ENCODE data around the gene ANKRD6.

The ANKRD6 gene

DNA sequence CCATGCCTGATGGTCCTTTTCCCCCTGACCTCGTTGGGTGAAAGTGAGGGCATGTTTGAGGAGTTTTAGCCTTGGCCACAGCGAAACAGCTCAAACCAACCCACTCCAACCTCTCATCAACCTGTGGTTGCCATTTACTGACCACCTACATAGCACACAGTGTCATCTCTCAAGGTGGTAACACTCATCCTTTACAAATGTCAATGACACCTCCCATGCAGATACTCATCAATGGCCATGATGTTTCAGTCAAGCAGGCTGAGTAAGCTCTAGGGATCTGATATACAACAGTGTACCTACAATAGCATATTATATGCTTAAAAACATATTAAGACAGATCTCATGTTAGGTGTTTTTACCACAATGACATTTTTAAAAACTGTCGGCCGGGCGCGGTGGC, 30.2 kb upstream of the ANKRD6 start:
- Histone ChIP-seq H3K4me1 (ENCODE audit: control insufficient read depth, insufficient read depth, low read length) (no peaks in the 10 kb centered on the region), H3K9ac (ENCODE audit: low read length) (no peak overlapping the region), H3K27me3 (ENCODE audit: control insufficient read depth, insufficient read depth, low read length) (no peaks in the 10 kb centered on the region), H3K36me3 (ENCODE audit: control insufficient read depth, insufficient read depth, low read length) (no peaks in the 10 kb centered on the region), H3K4me3 (ENCODE audit: low read length) (no peak overlapping the region), H3K27ac (ENCODE audit: low read depth, low read length) (no peak overlapping the region)

DNA sequence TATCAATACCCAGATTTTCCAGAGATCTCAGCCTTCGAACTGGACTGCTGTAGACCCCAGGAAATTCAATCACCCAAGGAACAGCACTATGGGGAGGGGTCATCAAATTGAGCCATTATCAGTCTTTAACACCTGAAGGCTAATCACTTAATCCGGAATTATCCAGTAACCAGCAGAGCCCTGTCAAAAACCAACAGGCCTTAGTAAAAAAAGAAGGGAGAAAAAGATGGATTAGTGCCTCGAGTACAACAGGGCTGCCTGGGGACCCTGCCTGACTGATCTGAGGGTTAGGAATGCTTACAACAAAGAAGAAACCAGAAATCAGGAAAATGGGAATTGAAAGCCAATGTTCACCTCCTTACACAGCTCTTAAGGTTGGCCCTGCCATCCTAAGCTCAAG, 28.4 kb upstream of the ANKRD6 start:
- Histone ChIP-seq H3K4me3 (ENCODE audit: low read length) (no peak overlapping the region), H3K27ac (ENCODE audit: low read depth, low read length) (no peak overlapping the region), H3K36me3 (ENCODE audit: control insufficient read depth, insufficient read depth, low read length) (no peaks in the 10 kb centered on the region), H3K27me3 (ENCODE audit: control insufficient read depth, insufficient read depth, low read length) (no peaks in the 10 kb centered on the region), H3K9ac (ENCODE audit: low read length) (no peak overlapping the region), H3K4me1 (ENCODE audit: control insufficient read depth, insufficient read depth, low read length) (no peaks in the 10 kb centered on the region)

DNA sequence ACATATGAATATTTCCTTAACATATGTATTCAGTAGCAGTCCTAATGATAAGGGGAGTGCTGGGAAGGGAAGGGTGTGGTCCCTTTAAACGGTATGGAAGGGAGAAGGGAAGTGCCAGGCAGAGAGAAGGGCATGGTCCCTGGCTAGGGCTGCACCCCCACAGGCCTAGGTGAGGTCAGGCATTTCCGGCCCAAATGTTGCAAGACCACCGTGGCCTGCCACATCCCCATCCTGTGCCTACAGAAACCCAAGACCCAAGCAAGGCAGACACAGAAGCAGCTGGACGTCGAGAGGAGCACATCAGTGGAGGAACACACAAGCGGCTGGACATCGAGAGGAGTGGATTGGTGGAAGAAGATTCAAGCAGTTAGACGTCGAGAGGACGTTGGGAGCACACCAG, 26.8 kb upstream of the ANKRD6 start:
- no peak overlapping the region for H3K9ac ChIP-seq (ENCODE audit: low read length)
- H3K4me3 ChIP-seq (ENCODE audit: low read length): no peak overlapping the region
- H3K27ac ChIP-seq (ENCODE audit: low read depth, low read length): no peak overlapping the region
- no peaks in the 10 kb centered on the region for H3K4me1 ChIP-seq (ENCODE audit: control insufficient read depth, insufficient read depth, low read length)
- no peaks in the 10 kb centered on the region for H3K36me3 ChIP-seq (ENCODE audit: control insufficient read depth, insufficient read depth, low read length)
- no peaks in the 10 kb centered on the region for H3K27me3 ChIP-seq (ENCODE audit: control insufficient read depth, insufficient read depth, low read length)

DNA sequence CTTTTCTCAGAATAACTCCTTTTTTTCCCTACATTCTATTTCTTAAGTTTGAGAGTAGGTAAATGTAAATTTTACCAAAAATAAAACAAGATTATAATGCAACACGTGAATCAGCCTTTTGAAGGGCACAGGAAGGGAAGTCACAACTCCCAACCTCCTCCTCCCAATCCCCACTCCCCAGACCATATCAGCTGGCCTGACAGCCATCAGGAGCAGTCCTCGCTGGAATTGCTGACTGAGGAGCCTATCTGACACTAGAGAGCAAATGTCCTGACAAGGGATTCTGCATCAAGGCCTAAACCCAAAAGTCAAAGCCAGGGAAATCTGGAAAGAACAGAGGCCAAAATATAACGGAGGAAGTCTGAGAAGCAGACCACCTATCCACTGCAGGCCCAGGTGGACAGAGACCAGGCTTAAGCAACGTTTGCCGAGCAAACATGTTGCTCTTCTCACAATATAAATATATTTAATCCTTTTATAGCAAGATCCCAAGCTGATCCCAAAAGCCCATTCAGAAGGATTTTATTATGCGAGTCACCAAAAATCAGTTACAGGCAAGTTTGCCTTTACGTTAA, 23.4 kb upstream of the ANKRD6 start:
- no peak overlapping the region for H3K9ac ChIP-seq (ENCODE audit: low read length)
- H3K4me3 ChIP-seq (ENCODE audit: low read length): no peak overlapping the region
- no peaks in the 10 kb centered on the region for H3K4me1 ChIP-seq (ENCODE audit: control insufficient read depth, insufficient read depth, low read length)
- H3K27me3 ChIP-seq (ENCODE audit: control insufficient read depth, insufficient read depth, low read length): no peaks in the 10 kb centered on the region
- no peaks in the 10 kb centered on the region for H3K36me3 ChIP-seq (ENCODE audit: control insufficient read depth, insufficient read depth, low read length)
- no peak overlapping the region for H3K27ac ChIP-seq (ENCODE audit: low read depth, low read length)

DNA sequence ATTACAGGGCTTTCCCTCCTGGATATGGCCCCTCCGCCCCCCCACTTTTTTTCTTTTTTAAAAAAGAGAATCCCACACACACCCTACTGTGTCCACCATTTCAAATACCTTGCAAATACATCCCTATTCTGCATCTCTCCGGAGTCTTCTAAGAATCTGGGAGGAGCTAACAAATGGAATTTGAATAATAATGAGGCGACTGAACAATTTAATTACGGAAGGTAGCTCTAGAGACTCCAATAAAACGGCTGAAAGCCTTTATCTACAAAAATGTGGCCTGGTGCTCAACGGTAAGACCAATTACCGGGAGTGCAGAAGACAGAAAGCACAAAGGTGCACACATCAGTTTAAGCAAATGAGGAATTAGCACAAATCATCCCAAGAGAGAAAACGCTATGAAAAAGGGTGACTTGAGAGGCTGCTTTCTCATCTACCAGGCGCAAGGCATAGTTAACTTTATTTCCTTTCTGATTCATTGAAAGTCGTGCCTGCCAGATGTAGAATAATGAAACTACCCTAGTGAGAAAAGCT, 22.7 kb upstream of the ANKRD6 start:
- H3K4me3 ChIP-seq (ENCODE audit: low read length): no peak overlapping the region
- H3K36me3 ChIP-seq (ENCODE audit: control insufficient read depth, insufficient read depth, low read length): no peaks in the 10 kb centered on the region
- H3K4me1 ChIP-seq (ENCODE audit: control insufficient read depth, insufficient read depth, low read length): no peaks in the 10 kb centered on the region
- H3K9ac ChIP-seq (ENCODE audit: low read length): no peak overlapping the region
- no peaks in the 10 kb centered on the region for H3K27me3 ChIP-seq (ENCODE audit: control insufficient read depth, insufficient read depth, low read length)
- no peak overlapping the region for H3K27ac ChIP-seq (ENCODE audit: low read depth, low read length)

DNA sequence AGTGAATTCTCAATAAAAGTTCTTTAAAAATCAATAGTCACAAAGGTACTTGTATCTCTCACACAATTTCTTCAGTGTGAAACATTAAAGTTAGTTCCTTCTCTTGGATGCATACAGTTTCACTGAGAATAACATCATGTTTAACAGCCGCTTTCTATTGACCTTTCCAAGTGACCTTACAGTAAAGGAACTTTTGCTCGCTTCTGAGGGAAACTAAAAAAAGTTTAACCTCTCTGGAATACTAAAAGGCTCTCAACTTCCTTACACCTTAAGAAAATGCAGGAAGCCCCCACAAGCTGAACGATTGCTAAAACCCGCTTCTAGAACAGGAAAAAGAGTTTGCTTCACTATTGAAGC, 22.2 kb upstream of the ANKRD6 start:
- Histone ChIP-seq H3K27me3 (ENCODE audit: control insufficient read depth, insufficient read depth, low read length) (no peaks in the 10 kb centered on the region), H3K4me1 (ENCODE audit: control insufficient read depth, insufficient read depth, low read length) (no peaks in the 10 kb centered on the region), H3K9ac (ENCODE audit: low read length) (no peak overlapping the region), H3K4me3 (ENCODE audit: low read length) (peak overlapping the region; percentile 86), H3K36me3 (ENCODE audit: control insufficient read depth, insufficient read depth, low read length) (no peaks in the 10 kb centered on the region), H3K27ac (ENCODE audit: low read depth, low read length) (no peak overlapping the region)

DNA sequence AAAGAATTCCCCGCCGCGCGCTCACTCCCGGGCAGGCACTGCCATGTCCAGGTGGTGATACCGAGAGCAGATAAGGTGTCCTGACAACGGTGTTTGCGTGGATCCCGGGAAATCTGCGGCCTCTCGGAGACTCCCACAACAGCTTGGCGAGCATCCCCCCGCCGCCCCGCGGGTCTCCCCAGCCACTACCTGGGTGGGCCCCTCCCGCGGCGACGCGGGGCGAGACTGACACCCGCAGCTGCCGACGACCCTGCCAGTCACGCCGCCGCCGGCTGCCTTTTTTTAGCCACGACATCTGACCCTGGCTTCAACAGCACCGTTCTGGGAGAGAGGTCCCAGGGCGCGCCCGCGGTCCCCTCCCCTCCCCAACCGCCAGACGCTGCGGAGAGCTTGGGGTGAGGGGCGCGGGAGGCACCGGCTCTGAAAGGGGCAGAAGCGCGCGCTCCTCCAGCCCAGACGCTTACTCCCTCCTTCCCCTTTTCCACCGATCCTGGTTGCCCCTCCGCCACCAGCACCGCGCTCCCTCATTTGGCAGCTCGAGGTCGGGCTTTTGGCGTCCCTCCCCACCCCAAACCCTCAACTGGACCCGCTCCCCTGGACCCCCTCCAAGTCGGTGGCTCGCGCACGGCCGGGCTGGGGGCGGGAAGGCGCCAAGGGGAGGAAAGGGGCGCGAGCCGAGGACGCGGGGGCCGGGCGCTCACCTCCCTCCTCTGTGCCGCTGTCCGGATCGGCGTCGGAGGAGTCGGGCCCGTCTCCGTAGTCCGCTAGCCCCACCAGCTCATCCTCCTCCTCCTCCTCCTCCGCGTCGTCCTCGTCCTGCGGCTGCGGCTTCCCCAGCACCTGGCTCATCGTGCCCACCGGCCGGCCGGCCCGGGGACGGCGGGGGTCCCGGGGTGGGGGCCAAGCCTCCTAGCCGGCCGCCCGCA, 21.5 kb upstream of the ANKRD6 start:
- H3K27ac ChIP-seq (ENCODE audit: low read depth, low read length): peak overlapping the region; percentile 45
- no peaks in the 10 kb centered on the region for H3K4me1 ChIP-seq (ENCODE audit: control insufficient read depth, insufficient read depth, low read length)
- no peaks in the 10 kb centered on the region for H3K27me3 ChIP-seq (ENCODE audit: control insufficient read depth, insufficient read depth, low read length)
- peak overlapping the region; percentile 86 for H3K4me3 ChIP-seq (ENCODE audit: low read length)
- H3K9ac ChIP-seq (ENCODE audit: low read length): peak overlapping the region; percentile 11
- no peaks in the 10 kb centered on the region for H3K36me3 ChIP-seq (ENCODE audit: control insufficient read depth, insufficient read depth, low read length)

DNA sequence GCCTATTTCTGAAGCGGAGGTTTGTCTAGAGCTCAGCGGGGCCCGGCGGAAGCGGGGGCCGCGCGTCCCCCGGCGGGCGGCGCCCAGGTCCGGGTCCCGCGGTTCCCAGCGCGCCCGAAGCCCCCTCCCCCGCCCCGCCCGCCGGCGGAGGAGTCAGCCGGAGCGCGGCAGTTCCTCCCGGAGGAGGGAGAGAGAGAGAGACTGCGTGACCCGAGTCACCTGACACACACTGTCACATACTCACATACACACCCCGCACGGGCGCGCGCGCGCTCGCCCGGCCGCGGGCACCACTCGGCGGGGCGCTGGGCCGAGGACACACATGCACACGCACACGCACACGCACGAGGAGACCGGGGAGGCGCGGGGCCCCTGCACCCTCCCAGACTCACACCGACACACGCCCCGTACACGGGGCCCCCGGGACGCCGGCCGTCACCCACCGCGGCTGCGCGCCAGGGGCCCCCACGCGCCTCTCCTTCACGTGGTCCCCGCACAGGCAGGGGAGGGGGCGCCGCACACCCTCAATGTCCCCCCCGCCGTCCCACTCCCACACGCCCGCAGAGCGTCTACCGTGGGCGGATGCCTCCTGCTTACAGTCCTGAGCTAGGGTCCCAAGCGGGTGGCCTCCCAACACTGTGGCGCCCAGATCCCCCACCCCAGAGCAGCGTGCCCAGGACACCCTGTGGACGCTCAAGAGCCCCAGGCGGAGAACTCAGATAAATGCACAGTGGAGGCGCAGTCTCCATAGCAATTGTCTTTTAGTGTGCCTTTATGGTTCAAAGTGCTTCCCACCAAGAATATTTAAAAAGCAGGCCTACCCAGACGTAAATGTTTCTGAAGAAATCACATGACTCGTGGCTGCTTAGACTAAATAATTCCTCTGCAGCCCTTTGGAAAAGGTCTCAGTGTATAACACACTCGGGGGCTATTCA, 20.6 kb upstream of the ANKRD6 start, which contains the start of gene RRAGD:
Gene RRAGD, minus strand, starts transcription at position 203 of the 935 bp plus-strand sequence. CDS start 280 bp downstream, outside the sequence.
- H3K27me3 ChIP-seq (ENCODE audit: control insufficient read depth, insufficient read depth, low read length): no peaks in the 10 kb centered on the region
- H3K27ac ChIP-seq (ENCODE audit: low read depth, low read length): peak within 1 kb of the TSS; percentile 45
- H3K4me1 ChIP-seq (ENCODE audit: control insufficient read depth, insufficient read depth, low read length): no peaks in the 10 kb centered on the region
- H3K36me3 ChIP-seq (ENCODE audit: control insufficient read depth, insufficient read depth, low read length): no peaks in the 10 kb centered on the region
- H3K4me3 ChIP-seq (ENCODE audit: low read length): peak within 1 kb of the TSS; percentile 86
- peak within 1 kb of the TSS; percentile 40 for H3K9ac ChIP-seq (ENCODE audit: low read length)

DNA sequence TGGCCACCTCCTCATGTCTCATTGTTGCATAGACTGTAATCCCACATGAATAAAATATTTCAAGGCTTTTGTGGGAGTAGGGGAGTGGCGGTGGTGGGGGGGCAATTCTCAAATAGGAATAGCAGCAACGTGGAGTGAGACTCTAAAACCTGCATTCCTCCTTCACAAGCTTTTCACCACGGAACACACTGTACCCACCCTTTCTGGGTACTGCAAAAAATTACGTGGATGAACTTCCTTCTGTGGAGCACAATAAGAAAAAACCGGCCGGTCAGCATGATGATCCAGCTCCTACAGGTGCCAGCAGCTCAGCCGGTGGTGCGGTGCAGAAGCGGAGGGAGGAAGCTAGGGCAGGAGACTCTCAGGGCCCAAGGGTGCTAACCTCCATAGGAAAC, 19.9 kb upstream of the ANKRD6 start:
- no peak overlapping the region for H3K9ac ChIP-seq (ENCODE audit: low read length)

DNA sequence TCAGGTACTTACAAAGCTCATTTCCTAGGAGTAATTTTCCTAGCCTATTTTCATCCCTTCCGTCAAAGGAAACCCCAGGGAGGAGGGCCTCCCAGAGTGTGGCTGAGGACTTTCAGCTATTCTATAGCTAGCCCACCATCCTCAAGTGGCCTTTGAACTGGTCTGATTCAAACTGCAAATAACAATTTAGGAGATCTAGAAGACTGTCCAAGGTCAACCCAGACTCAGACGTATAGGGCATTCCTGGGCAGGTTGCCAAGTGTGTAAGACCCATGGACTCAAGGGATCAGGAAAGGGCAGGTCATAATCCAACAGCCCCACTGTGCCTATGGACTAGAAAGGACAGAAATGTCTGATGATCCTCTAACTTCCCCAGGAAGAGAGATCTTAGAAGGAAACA, 18.7 kb upstream of the ANKRD6 start:
- Histone ChIP-seq H3K4me1 (ENCODE audit: control insufficient read depth, insufficient read depth, low read length) (no peaks in the 10 kb centered on the region), H3K9ac (ENCODE audit: low read length) (no peak overlapping the region), H3K27me3 (ENCODE audit: control insufficient read depth, insufficient read depth, low read length) (no peaks in the 10 kb centered on the region), H3K36me3 (ENCODE audit: control insufficient read depth, insufficient read depth, low read length) (no peaks in the 10 kb centered on the region), H3K4me3 (ENCODE audit: low read length) (no peak overlapping the region), H3K27ac (ENCODE audit: low read depth, low read length) (no peak overlapping the region)

More for the DNA sequence above, 19.9 kb upstream of the ANKRD6 start:
- Histone ChIP-seq H3K36me3 (ENCODE audit: control insufficient read depth, insufficient read depth, low read length) (no peaks in the 10 kb centered on the region), H3K27ac (ENCODE audit: low read depth, low read length) (no peak overlapping the region), H3K4me1 (ENCODE audit: control insufficient read depth, insufficient read depth, low read length) (no peaks in the 10 kb centered on the region), H3K27me3 (ENCODE audit: control insufficient read depth, insufficient read depth, low read length) (no peaks in the 10 kb centered on the region), H3K4me3 (ENCODE audit: low read length) (peak overlapping the region; percentile 86)

DNA sequence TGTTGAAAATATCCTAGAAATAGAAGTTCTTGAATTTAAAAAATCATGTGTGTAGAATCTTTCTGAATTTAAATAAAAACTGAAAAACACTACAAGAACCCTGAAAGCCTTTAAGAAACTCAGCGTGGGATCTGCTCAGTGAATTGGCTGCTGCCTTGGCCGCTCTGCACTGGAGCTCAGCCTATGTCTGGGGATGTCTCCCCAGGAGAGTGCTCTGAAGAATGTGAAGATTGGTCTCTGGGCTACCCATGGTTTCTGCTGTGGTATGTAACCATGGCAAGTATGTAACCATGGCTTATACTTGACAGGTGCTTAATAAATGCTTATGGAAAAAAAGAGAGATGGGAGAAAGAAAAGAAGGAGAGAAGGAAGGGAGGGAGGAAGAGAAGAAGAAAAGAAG, 17.8 kb upstream of the ANKRD6 start:
- Histone ChIP-seq H3K27me3 (ENCODE audit: control insufficient read depth, insufficient read depth, low read length) (no peaks in the 10 kb centered on the region), H3K36me3 (ENCODE audit: control insufficient read depth, insufficient read depth, low read length) (no peaks in the 10 kb centered on the region), H3K9ac (ENCODE audit: low read length) (no peak overlapping the region), H3K4me3 (ENCODE audit: low read length) (no peak overlapping the region), H3K4me1 (ENCODE audit: control insufficient read depth, insufficient read depth, low read length) (no peaks in the 10 kb centered on the region), H3K27ac (ENCODE audit: low read depth, low read length) (no peak overlapping the region)

DNA sequence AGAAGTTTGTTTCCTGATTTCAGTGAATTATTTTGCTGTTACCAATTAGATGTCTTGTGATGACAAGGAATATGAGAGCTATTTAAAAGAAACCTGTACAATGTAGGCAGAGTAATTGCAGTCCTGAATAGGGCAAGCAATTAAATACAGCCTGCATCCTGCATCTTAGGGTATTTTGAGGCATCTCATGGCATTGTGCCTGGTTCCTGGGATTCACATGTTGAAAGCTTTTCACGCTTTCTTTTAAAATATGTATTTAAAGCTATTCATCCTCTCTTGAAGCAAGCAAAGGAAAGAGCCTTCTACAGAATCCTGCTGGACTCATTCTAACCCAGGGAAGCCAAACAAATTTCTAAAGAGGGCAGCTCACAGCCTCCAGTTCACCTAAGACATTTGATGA, 16.2 kb upstream of the ANKRD6 start:
- H3K4me3 ChIP-seq (ENCODE audit: low read length): no peak overlapping the region
- no peaks in the 10 kb centered on the region for H3K36me3 ChIP-seq (ENCODE audit: control insufficient read depth, insufficient read depth, low read length)
- no peaks in the 10 kb centered on the region for H3K27me3 ChIP-seq (ENCODE audit: control insufficient read depth, insufficient read depth, low read length)
- no peak overlapping the region for H3K9ac ChIP-seq (ENCODE audit: low read length)
- H3K27ac ChIP-seq (ENCODE audit: low read depth, low read length): no peak overlapping the region
- H3K4me1 ChIP-seq (ENCODE audit: control insufficient read depth, insufficient read depth, low read length): no peaks in the 10 kb centered on the region
